Measurements from ENCODE around the gene KCNAB2.

Gene KCNAB2

GRCh38 chr1:6082430-6082971 lies 36.8 kb downstream of the KCNAB2 start:
- peak; percentile 56 for DNase-seq (ENCODE audit: low spot score)

GRCh38 chr1:6083385-6083784 lies 37.7 kb downstream of the KCNAB2 start:
- no peak for DNase-seq (ENCODE audit: low spot score)

- no peak for DNase-seq (ENCODE audit: low spot score)
Measured at GRCh38 chr1:6083801-6084446, 38.2 kb downstream of the KCNAB2 start.

GRCh38 chr1:6084781-6085495 lies 39.2 kb downstream of the KCNAB2 start:
- no peak for DNase-seq (ENCODE audit: low spot score)

- no peak for DNase-seq (ENCODE audit: low spot score)
Measured at GRCh38 chr1:6085666-6086065, 40.0 kb downstream of the KCNAB2 start.

- DNase-seq (ENCODE audit: low spot score) = no peak
Measured at GRCh38 chr1:6086358-6086757, 40.7 kb downstream of the KCNAB2 start.

GRCh38 chr1:6086762-6087376 lies 41.2 kb downstream of the KCNAB2 start:
- no peak for DNase-seq (ENCODE audit: low spot score)

- no peak for DNase-seq (ENCODE audit: low spot score)
Measured at GRCh38 chr1:6087377-6087772, 41.7 kb downstream of the KCNAB2 start.

- no peak for DNase-seq (ENCODE audit: low spot score)
Measured at GRCh38 chr1:6087958-6088357, 42.3 kb downstream of the KCNAB2 start.

GRCh38 chr1:6088956-6089355 lies 43.3 kb downstream of the KCNAB2 start:
- DNase-seq (ENCODE audit: low spot score) = no peak

- DNase-seq (ENCODE audit: low spot score) = no peak
Measured at GRCh38 chr1:6090288-6090687, 44.6 kb downstream of the KCNAB2 start.

- no peak for DNase-seq (ENCODE audit: low spot score)
Measured at GRCh38 chr1:6090996-6091822, 45.5 kb downstream of the KCNAB2 start.

GRCh38 chr1:6091823-6092109 lies 46.1 kb downstream of the KCNAB2 start:
- no peak for DNase-seq (ENCODE audit: low spot score)

GRCh38 chr1:6092211-6092610 lies 46.5 kb downstream of the KCNAB2 start:
- no peak for DNase-seq (ENCODE audit: low spot score)

GRCh38 chr1:6093071-6093470 lies 47.4 kb downstream of the KCNAB2 start:
- DNase-seq (ENCODE audit: low spot score) = no peak

GRCh38 chr1:6093611-6094010 lies 47.9 kb downstream of the KCNAB2 start:
- DNase-seq (ENCODE audit: low spot score) = no peak

GRCh38 chr1:6094246-6094645 lies 48.6 kb downstream of the KCNAB2 start:
- no peak for DNase-seq (ENCODE audit: low spot score)

- no peak for DNase-seq (ENCODE audit: low spot score)
Measured at GRCh38 chr1:6094801-6095505, 49.3 kb downstream of the KCNAB2 start.

GRCh38 chr1:6095511-6096242 lies 50.0 kb downstream of the KCNAB2 start:
- DNase-seq (ENCODE audit: low spot score) = no peak

- no peak for DNase-seq (ENCODE audit: low spot score)
Measured at GRCh38 chr1:6096243-6097116, 50.8 kb downstream of the KCNAB2 start.

Measured in D341Med (cell line).